ENCODE data around the gene CYTL1. TPM values are rescaled to one million over a fixed set of nuclear protein-coding genes. Genes with fewer than 3 reads are reported as not detected.
"Not testable (repeated sequence)": the region's sequence is repeated elsewhere in the genome, so short reads cannot be mapped to it uniquely, and the experiment has no call there.

Gene CYTL1
- total and polyA plus RNA-seq, 2 of the 4 experiments (the other 2 are of a cell fraction), result 1.3 to 7.4 TPM

DNA sequence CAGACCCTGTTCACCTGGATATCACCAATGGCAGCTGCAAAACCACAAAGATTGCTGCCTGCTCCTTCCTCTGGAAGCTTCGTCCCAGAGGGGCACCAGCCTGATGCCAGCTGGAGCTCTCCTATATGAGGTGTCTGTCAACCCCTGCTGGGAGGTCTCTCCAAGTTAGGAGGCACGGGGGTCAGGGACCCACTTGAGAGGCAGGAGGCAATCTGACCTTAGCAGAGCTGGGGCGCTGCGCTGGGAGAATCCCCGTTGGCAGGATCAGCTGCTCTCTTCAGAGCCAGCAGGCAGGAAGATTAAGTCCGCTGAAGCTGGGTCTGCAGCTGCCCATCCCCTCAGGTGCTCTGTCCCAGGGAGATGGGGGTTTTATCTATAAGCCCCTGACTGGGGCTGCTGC is 17.6 kb downstream of the CYTL1 start:
- dilution Hi-C loops (cut with HindIII; ENCODE audit: low sequenced_read_pairs, unreplicated experiment); H3K36me3 ChIP-seq (ENCODE audit: control insufficient read depth, insufficient read depth, low read length); H2BK120ac ChIP-seq (ENCODE audit: low read depth, low read length); H3K14ac ChIP-seq (replicated peaks; ENCODE audit: low read depth, low read length); POLR2A ChIA-PET (ENCODE audit: unreplicated experiment); in situ Hi-C loops (cut with MboI; ENCODE audit: low sequenced_read_pairs); H4K8ac ChIP-seq (ENCODE audit: low read depth in 2 of 2, low read length in 2 of 2); H3K4me2 ChIP-seq (ENCODE audit: low read depth, low read length); H3K4ac ChIP-seq (ENCODE audit: low read depth, low read length); H4K20me1 ChIP-seq (ENCODE audit: insufficient read depth, low read length); CTCF ChIA-PET; ATAC-seq (ENCODE audit: low read depth); DNase-seq; H2BK20ac ChIP-seq (ENCODE audit: low read depth, low read length); H3K9ac ChIP-seq (ENCODE audit: low read depth, low read length); H4K5ac ChIP-seq (ENCODE audit: low read depth, low read length); BruUV-seq (replicated peaks); H3K4me3 ChIP-seq (ENCODE audit: insufficient read depth, low read depth, low read length); H2BK5ac ChIP-seq (ENCODE audit: low read depth, low read length, poor library complexity, severe bottlenecking); H2AK5ac ChIP-seq (ENCODE audit: low read depth, low read length); H3K27ac ChIP-seq (ENCODE audit: insufficient read depth, low read length); H2BK15ac ChIP-seq (ENCODE audit: low read depth, low read length); H2AK9ac ChIP-seq (replicated peaks; ENCODE audit: low read depth, low read length, poor library complexity); H3K18ac ChIP-seq (ENCODE audit: low read depth, low read length); intact Hi-C loops (cut with micrococcal nuclease); H3K79me1 ChIP-seq (ENCODE audit: low read depth in 1 of 2, low read length in 2 of 2); H3K4me1 ChIP-seq (ENCODE audit: control insufficient read depth, insufficient read depth, low read length); H3K9me3 ChIP-seq (ENCODE audit: control insufficient read depth, insufficient read depth, low read length); H3K23ac ChIP-seq (ENCODE audit: low read depth, low read length); H4K91ac ChIP-seq (ENCODE audit: insufficient read depth, low read depth, low read length); H3K56ac ChIP-seq (ENCODE audit: extremely low read depth, insufficient read depth, low read length); H2AFZ ChIP-seq (replicated peaks; ENCODE audit: low read length, poor library complexity); H3K9me1 ChIP-seq (ENCODE audit: insufficient read depth, low read length): not testable (repeated sequence)
- peaks cover 23% of the 10 kb centered on the region for H3K27me3 ChIP-seq (ENCODE audit: control insufficient read depth, insufficient read depth, low read length)
- WGBS, 2 experiments (ENCODE audit: extremely low coverage in 2 of 2, insufficient read length in 1 of 2), result 17% methylated on average over 1 of the region's 6 CpGs; no CpG with 5 or more reads in 1 of the 2 experiments

DNA sequence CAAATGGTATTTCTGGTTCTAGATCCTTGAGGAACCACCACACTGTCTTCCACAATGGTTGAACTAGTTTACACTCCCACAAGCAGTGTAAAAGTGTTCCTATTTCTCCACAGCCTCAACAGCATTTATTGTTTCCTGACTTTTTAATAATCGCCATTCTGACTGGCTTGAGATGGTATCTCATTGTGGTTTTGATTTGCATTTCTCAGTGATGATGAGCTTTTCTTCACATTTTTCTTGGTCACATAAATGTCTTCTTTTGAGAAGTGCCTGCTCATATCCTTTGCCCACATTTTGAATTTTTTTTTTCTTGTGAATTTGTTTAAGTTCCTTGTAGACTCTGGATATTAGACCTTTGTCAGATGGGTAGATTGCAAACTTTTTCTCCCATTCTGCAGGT is 22.3 kb downstream of the CYTL1 start:
- H3K79me1 ChIP-seq (ENCODE audit: low read depth in 1 of 2, low read length in 2 of 2); H3K14ac ChIP-seq (replicated peaks; ENCODE audit: low read depth, low read length); H2AK5ac ChIP-seq (ENCODE audit: low read depth, low read length); H2BK120ac ChIP-seq (ENCODE audit: low read depth, low read length); H2AK9ac ChIP-seq (replicated peaks; ENCODE audit: low read depth, low read length, poor library complexity); BruUV-seq (replicated peaks); H3K9ac ChIP-seq (ENCODE audit: low read depth, low read length); H4K91ac ChIP-seq (ENCODE audit: insufficient read depth, low read depth, low read length); H3K4me2 ChIP-seq (ENCODE audit: low read depth, low read length); H3K9me3 ChIP-seq (ENCODE audit: control insufficient read depth, insufficient read depth, low read length); H4K8ac ChIP-seq (ENCODE audit: low read depth in 2 of 2, low read length in 2 of 2); H3K9me1 ChIP-seq (ENCODE audit: insufficient read depth, low read length); H3K4me3 ChIP-seq (ENCODE audit: insufficient read depth, low read depth, low read length); H2BK5ac ChIP-seq (ENCODE audit: low read depth, low read length, poor library complexity, severe bottlenecking); H3K27ac ChIP-seq (ENCODE audit: insufficient read depth, low read length); DNase-seq; H2BK20ac ChIP-seq (ENCODE audit: low read depth, low read length); POLR2A ChIA-PET (ENCODE audit: unreplicated experiment); H4K20me1 ChIP-seq (ENCODE audit: insufficient read depth, low read length); H2AFZ ChIP-seq (replicated peaks; ENCODE audit: low read length, poor library complexity); H3K56ac ChIP-seq (ENCODE audit: extremely low read depth, insufficient read depth, low read length); dilution Hi-C loops (cut with HindIII; ENCODE audit: low sequenced_read_pairs, unreplicated experiment); H3K27me3 ChIP-seq (ENCODE audit: control insufficient read depth, insufficient read depth, low read length); H3K4me1 ChIP-seq (ENCODE audit: control insufficient read depth, insufficient read depth, low read length); H3K36me3 ChIP-seq (ENCODE audit: control insufficient read depth, insufficient read depth, low read length); H4K5ac ChIP-seq (ENCODE audit: low read depth, low read length); H2BK15ac ChIP-seq (ENCODE audit: low read depth, low read length); H3K4ac ChIP-seq (ENCODE audit: low read depth, low read length); H3K18ac ChIP-seq (ENCODE audit: low read depth, low read length); H3K23ac ChIP-seq (ENCODE audit: low read depth, low read length); ATAC-seq (ENCODE audit: low read depth): not testable (repeated sequence)
- CTCF ChIA-PET, result interaction anchor here (0.6 to 1.1 kb wide), 2 partner anchors 61 to 462 kb away, joined by 3 read pairs; no protein-coding TSS in a partner anchor
- WGBS, 2 experiments (ENCODE audit: extremely low coverage in 2 of 2, insufficient read length in 1 of 2), result no CpG with 5 or more reads among the region's 1 CpG
- intact Hi-C loops (cut with micrococcal nuclease) (loop anchor here (5.0 to 10.0 kb wide), 2 partner anchors 322 to 385 kb away; no protein-coding TSS in a partner anchor), in situ Hi-C loops (cut with MboI; ENCODE audit: low sequenced_read_pairs) (loop anchor here (5.0 to 10.0 kb wide), 3 partner anchors 145 to 512 kb away; no protein-coding TSS in a partner anchor)
